Stimulated activated CD8-positive, alpha-beta memory T cell treated with anti-CD3 and anti-CD28 coated beads, Interleukin-12 subunit alpha, Interleukin-12 subunit beta, amount 100 ng/mL, for 24 hours (primary cell): ENCODE results near the gene SUGP1.

Experiments used
- DNase-seq: peaks from one replicate; pipeline ENCODE4 v3.0.0-alpha.2; 2020; ENCODE audit errors: extremely low read depth

The SUGP1 gene

DNA sequence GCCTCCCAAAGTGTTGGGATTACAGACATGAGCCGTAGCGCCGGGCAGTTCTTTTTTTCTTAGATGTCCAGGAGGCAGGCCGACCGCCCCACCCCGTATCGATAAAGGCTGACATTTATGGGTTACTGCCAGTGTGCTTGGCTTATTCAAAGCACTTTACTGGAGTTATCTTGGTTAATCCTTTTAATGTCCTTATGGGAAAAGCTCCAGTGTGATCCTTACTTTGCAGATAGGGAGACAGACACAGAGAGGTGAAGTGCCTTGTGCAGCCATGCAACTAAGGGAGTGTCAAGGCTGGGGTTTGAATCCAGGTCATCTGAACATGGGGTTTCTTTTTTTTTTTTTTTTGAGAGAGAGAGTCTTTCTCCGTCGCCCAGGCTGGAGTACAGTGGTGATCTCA, 89.3 kb downstream of the SUGP1 start:
- no peak for DNase-seq

- DNase-seq: no peak
Measured at GRCh38 chr19:19229701-19230100, 90.6 kb downstream of the SUGP1 start.

DNA sequence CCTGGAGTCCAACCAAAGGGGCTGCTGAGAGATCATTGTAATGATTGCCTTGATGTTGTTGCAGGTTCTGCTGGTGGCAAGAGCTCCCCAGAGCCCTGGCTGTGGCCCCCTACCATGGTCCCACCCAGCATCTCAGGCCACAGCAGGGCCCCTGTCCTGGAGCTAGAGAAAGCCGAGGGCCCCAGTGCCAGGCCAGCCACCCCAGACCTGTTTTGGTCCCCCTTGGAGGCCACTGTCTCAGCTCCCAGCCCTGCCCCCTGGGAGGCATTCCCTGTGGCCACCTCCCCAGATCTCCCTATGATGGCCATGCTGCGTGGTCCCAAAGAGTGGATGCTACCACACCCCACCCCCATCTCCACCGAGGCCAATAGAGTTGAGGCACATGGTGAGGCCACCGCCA, 93.1 kb downstream of the SUGP1 start:
- no peak for DNase-seq

DNA sequence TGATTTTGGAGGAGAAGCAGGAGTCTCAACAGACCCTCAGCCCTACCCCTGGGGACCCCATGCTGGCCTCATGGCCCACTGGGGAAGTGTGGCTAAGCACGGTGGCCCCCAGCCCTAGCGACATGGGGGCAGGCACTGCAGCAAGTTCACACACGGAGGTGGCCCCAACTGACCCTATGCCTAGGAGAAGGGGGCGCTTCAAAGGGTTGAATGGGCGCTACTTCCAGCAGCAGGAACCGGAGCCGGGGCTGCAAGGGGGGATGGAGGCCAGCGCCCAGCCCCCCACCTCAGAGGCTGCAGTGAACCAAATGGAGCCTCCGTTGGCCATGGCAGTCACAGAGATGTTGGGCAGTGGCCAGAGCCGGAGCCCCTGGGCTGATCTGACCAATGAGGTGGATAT, 93.6 kb downstream of the SUGP1 start:
- DNase-seq: no peak

DNA sequence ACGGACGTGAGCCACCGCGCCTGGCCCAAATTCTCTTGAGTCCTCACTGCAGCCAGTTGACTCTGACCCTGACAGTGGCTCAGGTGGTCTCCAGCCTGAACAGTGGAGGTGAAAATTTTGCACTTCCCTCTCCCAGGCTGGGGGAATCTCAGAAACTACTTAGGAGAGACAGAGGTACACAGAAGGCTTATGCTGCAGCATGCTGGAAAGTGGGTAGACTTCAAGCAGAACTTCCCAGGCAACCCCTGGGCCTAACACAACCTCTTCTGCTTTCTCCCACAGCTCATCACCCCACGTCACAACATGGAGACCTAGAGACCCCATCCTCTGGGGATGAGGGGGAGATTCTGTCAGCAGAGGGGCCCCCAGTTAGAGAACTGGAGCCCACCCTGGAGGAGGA, 94.1 kb downstream of the SUGP1 start:
- DNase-seq: no peak
